ENCODE results near the gene HIGD2A. TPM values are rescaled to one million over a fixed set of nuclear protein-coding genes. Genes with fewer than 3 reads are reported as not detected.

The HIGD2A gene
- polyA plus RNA-seq, 1 donor from 2014 or later = 61.8 TPM

- Histone ChIP-seq H3K27ac (ENCODE audit: low read length) (no peak overlapping the region), H3K9me2 (ENCODE audit: insufficient read depth, low read length) (no peaks in the 10 kb centered on the region), H2AFZ (ENCODE audit: low read depth, low read length) (no peak overlapping the region), H3K4me3 (ENCODE audit: low read length) (no peak overlapping the region), H3K36me3 (ENCODE audit: insufficient read depth, low read length) (no peaks in the 10 kb centered on the region), H3K9me3 (ENCODE audit: low read length) (no peaks in the 10 kb centered on the region), H3K9ac (ENCODE audit: low read length) (no peak overlapping the region), H3F3A (ENCODE audit: insufficient read depth, low read length, poor library complexity, severe bottlenecking) (no peaks in the 10 kb centered on the region), H4K20me1 (ENCODE audit: insufficient read depth) (no peaks in the 10 kb centered on the region), H3K79me2 (replicated peaks; ENCODE audit: insufficient read depth, low read length) (no peaks in the 10 kb centered on the region), H3K4me2 (ENCODE audit: low read length) (no peak overlapping the region), H3K27me3 (ENCODE audit: insufficient read depth, low read depth, low read length) (no peaks in the 10 kb centered on the region)
- no peak for TF ChIP-seq POLR2AphosphoS5 (IDR thresholded peaks at IDR 0.05)
- no peak for TF ChIP-seq EZH2 (IDR thresholded peaks at IDR 0.05; ENCODE audit: borderline replicate concordance, insufficient read depth, low read length, poor library complexity, severe bottlenecking)
- no peak for TF ChIP-seq TAF1 (IDR thresholded peaks at IDR 0.05; ENCODE audit: low read depth)
- no peak for TF ChIP-seq SMC3 (conservative IDR thresholded peaks at IDR 0.05; ENCODE audit: poor library complexity)
- TF ChIP-seq MXI1 (conservative IDR thresholded peaks at IDR 0.05; ENCODE audit: poor library complexity, severe bottlenecking) = no peak
- no peak for TF ChIP-seq RAD21 (conservative IDR thresholded peaks at IDR 0.05)
- TF ChIP-seq CTCF (IDR thresholded peaks at IDR 0.05; ENCODE audit: poor library complexity, severe bottlenecking) = no peak
- no peak for TF ChIP-seq EP300 (conservative IDR thresholded peaks at IDR 0.05; ENCODE audit: poor library complexity, severe bottlenecking)
- TF ChIP-seq REST (IDR thresholded peaks at IDR 0.05; ENCODE audit: borderline replicate concordance) = no peak
Observed at GRCh38 chr5:176368726-176369125, 19.8 kb upstream of the HIGD2A start.

GRCh38 chr5:176369934-176370711 is 18.4 kb upstream of the HIGD2A start:
- Histone ChIP-seq H3K9ac (ENCODE audit: low read length) (no peak overlapping the region), H3K9me2 (ENCODE audit: insufficient read depth, low read length) (no peaks in the 10 kb centered on the region), H3K27me3 (ENCODE audit: insufficient read depth, low read depth, low read length) (no peaks in the 10 kb centered on the region), H3K9me3 (ENCODE audit: low read length) (no peaks in the 10 kb centered on the region), H4K20me1 (ENCODE audit: insufficient read depth) (no peaks in the 10 kb centered on the region), H3F3A (ENCODE audit: insufficient read depth, low read length, poor library complexity, severe bottlenecking) (no peaks in the 10 kb centered on the region), H3K27ac (ENCODE audit: low read length) (no peak overlapping the region), H3K36me3 (ENCODE audit: insufficient read depth, low read length) (no peaks in the 10 kb centered on the region), H3K4me2 (ENCODE audit: low read length) (no peak overlapping the region), H3K4me3 (ENCODE audit: low read length) (no peak overlapping the region), H3K79me2 (replicated peaks; ENCODE audit: insufficient read depth, low read length) (no peaks in the 10 kb centered on the region), H2AFZ (ENCODE audit: low read depth, low read length) (no peak overlapping the region)
- TF ChIP-seq MXI1 (conservative IDR thresholded peaks at IDR 0.05; ENCODE audit: poor library complexity, severe bottlenecking) (no peak), REST (IDR thresholded peaks at IDR 0.05; ENCODE audit: borderline replicate concordance) (no peak), EZH2 (IDR thresholded peaks at IDR 0.05; ENCODE audit: borderline replicate concordance, insufficient read depth, low read length, poor library complexity, severe bottlenecking) (no peak), CTCF (IDR thresholded peaks at IDR 0.05; ENCODE audit: poor library complexity, severe bottlenecking) (no peak), EP300 (conservative IDR thresholded peaks at IDR 0.05; ENCODE audit: poor library complexity, severe bottlenecking) (no peak), SMC3 (conservative IDR thresholded peaks at IDR 0.05; ENCODE audit: poor library complexity) (no peak), TAF1 (IDR thresholded peaks at IDR 0.05; ENCODE audit: low read depth) (no peak), POLR2AphosphoS5 (IDR thresholded peaks at IDR 0.05) (no peak), RAD21 (conservative IDR thresholded peaks at IDR 0.05) (no peak)

All from neural cell (in vitro differentiated cells).